Kidney epithelial cell (primary cell): ENCODE measurements around the gene SPOCK1. TPM values are rescaled to one million over a fixed set of nuclear protein-coding genes. Genes with fewer than 3 reads are reported as not detected.

Source experiments
- DNase-seq: peaks from one replicate; pipeline ENCODE4 v3.0.0-alpha.2; 2010; ENCODE audit warnings: low read depth
- H3K27me3 ChIP-seq: 2 replicates; pipeline ENCODE4 v1.6.0; 2011; ENCODE audit warnings: low read length; ENCODE audit not compliant: control insufficient read depth, insufficient read depth
- H3K36me3 ChIP-seq: 2 replicates; pipeline ENCODE4 v1.5.1; 2011; ENCODE audit warnings: low read length; ENCODE audit not compliant: control insufficient read depth, insufficient read depth
- H3K4me3 ChIP-seq: 2 replicates; pipeline ENCODE4 v1.5.1; 2011; ENCODE audit warnings: low read depth, mild to moderate bottlenecking, control low read depth, low read length
- total RNA-seq: library from RNA; depleted of rRNA; stranded (reverse); fragments of >200 nt; gene quantifications from 2 replicates; pipeline ENCODE4 v1.2.3, GENCODE V29; 2015
- TF ChIP-seq, protein P1 (sequence below): IDR thresholded peaks from 2 replicates; pipeline ENCODE4 v1.5.1; 2011; ENCODE audit warnings: mild to moderate bottlenecking, moderate library complexity, low read length, control low read depth, inconsistent platforms; ENCODE audit not compliant: insufficient read depth, poor library complexity, severe bottlenecking

The SPOCK1 gene
- total RNA-seq, 1 donor from 2014 or later = 13.1 TPM

DNA sequence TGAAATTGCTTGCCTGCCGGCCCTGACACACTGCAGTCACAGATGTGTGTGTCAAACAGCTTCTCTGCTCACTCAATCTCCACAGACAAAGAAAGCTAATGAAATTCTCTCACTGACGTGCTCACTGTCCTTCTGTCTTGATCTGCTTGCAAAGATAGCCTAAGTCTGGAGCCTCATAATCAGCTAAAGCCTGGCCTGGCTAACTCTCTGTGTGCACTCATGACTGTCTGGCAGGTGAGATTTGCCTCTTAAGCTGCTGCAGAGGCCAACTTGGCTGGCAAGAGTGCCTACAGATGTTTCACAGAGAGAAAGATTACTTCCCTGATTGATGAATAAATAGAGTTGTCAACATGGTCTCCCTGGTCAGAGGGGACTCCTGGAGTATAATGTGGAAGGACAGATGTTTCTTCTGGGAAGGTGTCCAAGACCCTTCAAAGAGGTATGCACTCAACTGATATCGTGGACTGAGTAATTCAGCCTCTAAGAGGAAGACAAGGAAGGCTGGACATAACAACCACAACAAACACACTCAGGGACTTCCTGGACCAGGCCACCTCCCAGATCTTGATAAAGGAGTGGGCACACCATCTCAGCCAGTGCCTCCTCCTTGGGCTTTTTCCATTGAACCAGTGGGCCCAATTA is 362.0 kb downstream of the SPOCK1 start:
- no peaks in the 10 kb centered on the region for H3K36me3 ChIP-seq
- TF ChIP-seq, protein P1, sequence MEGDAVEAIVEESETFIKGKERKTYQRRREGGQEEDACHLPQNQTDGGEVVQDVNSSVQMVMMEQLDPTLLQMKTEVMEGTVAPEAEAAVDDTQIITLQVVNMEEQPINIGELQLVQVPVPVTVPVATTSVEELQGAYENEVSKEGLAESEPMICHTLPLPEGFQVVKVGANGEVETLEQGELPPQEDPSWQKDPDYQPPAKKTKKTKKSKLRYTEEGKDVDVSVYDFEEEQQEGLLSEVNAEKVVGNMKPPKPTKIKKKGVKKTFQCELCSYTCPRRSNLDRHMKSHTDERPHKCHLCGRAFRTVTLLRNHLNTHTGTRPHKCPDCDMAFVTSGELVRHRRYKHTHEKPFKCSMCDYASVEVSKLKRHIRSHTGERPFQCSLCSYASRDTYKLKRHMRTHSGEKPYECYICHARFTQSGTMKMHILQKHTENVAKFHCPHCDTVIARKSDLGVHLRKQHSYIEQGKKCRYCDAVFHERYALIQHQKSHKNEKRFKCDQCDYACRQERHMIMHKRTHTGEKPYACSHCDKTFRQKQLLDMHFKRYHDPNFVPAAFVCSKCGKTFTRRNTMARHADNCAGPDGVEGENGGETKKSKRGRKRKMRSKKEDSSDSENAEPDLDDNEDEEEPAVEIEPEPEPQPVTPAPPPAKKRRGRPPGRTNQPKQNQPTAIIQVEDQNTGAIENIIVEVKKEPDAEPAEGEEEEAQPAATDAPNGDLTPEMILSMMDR = no peak
- no peak for DNase-seq
- H3K4me3 ChIP-seq = no peak overlapping the region
- H3K27me3 ChIP-seq = peaks cover 2% of the 10 kb centered on the region

DNA sequence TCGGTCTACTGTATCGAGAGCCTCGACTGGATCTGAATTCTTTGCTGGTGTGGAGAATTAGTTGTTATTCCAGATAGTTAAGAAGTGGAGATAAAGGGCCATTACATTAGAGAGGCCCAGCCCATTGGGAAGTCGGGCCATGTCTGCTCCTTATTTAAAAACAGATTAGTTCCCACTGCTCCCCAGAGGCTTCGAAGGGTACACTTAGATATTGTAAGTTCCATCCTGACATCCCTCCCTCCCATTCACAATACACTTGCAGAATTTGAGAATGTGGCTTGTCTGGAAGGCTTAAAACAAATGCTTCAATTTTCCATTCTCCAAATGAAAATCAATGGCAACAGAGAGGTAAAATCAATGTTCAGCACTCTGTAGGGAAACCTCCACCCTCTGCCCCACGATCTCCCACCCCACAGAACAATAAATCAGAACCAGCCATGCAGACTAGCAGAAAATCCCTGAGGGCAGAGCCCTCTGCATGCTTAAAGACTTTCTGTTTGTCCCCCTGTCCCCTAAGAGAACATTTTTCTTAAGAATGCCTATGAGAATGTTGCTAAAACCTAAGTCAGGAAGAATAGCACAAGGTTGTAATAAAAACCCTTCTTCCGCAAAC is 364.1 kb downstream of the SPOCK1 start:
- Histone ChIP-seq H3K36me3 (no peaks in the 10 kb centered on the region), H3K27me3 (peaks cover 2% of the 10 kb centered on the region), H3K4me3 (no peak overlapping the region)
- DNase-seq = no peak
- TF ChIP-seq, protein P1 = no peak

DNA sequence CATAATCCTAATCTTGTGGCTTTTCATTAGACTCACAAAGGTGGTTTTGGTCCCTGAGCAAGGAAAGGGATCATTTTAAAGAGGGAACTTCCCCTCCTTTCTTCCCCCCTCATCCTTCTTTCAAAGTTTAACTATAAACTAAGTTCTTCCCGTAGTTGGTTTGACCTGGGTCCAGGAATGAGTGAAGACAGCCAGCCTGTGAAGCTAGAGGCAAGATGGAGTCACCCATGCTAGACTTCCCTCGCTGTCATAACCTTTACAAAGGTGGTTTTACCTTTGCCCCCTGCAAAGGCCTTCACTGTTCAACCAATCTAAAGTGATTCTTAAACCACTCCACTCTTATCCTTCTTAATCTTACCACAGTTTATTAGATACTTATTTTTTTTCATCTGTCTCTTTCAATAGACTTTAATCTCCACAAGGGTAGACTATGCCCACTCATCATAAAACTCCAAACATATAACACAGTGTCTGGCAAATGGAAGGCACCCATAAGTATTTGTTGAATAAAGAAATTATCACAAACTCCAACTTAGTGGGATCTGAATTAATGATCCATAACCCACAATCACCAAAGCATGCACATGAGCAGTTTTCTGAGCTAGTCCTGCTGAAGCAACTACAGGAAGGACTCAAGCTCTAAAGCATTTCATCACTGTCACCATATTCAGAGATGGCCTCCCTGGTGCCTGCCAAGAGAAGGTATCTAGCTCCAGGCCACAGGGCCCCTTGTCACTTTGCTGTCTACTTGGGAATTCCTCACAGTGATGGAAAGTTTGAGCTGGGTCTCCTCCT is 369.0 kb downstream of the SPOCK1 start:
- DNase-seq = peak; percentile 73
- peaks cover 2% of the 10 kb centered on the region for H3K27me3 ChIP-seq
- no peaks in the 10 kb centered on the region for H3K36me3 ChIP-seq
- TF ChIP-seq, protein P1 = no peak
- no peak overlapping the region for H3K4me3 ChIP-seq

DNA sequence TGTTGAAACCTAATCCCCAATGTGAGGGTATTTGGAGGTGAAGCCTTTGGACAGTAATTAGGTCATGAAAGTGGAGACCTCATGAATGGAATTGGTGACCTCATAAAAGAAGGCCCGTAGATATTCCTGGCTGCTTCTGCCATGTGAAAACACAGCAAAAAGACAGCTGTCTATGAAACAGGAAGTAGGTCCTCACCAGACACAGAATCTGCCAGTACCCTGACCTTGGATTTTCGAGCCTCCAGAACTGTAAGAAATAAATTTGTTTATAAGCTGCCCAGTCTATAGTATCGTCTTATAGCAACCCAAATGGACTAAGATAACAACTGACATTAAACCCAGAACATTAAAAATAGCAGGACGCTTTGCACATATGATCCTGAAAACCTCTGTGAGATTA is 371.1 kb downstream of the SPOCK1 start:
- Histone ChIP-seq H3K27me3 (no peaks in the 10 kb centered on the region), H3K4me3 (no peak overlapping the region), H3K36me3 (no peaks in the 10 kb centered on the region)
- TF ChIP-seq, protein P1 = no peak
- no peak for DNase-seq

- H3K27me3 ChIP-seq = no peaks in the 10 kb centered on the region
- no peak overlapping the region for H3K4me3 ChIP-seq
- TF ChIP-seq, protein P1 = no peak
- no peak for DNase-seq
- H3K36me3 ChIP-seq = no peaks in the 10 kb centered on the region
Measured at GRCh38 chr5:137126829-137127228, 372.3 kb downstream of the SPOCK1 start.
